ENCODE measurements around the gene ZNF710. TPM values are rescaled to one million over a fixed set of nuclear protein-coding genes. Genes with fewer than 3 reads are reported as not detected.

The ZNF710 gene
- total RNA-seq, 1 donor from 2014 or later: 25.2 TPM

- Mint-ChIP-seq H3K27ac (ENCODE audit: unreplicated experiment) (peak overlapping the region; percentile 95), H3K36me3 (ENCODE audit: unreplicated experiment) (peaks cover 6% of the 10 kb centered on the region), H3K4me1 (ENCODE audit: low read depth, unreplicated experiment) (peaks cover 15% of the 10 kb centered on the region), H3K9me3 (ENCODE audit: unreplicated experiment) (peaks cover 7% of the 10 kb centered on the region), H3K4me3 (ENCODE audit: unreplicated experiment) (peak overlapping the region; percentile 81), H3K27me3 (ENCODE audit: unreplicated experiment) (peaks cover 5% of the 10 kb centered on the region)
- DNase-seq: no peak
- no peak for TF ChIP-seq CTCF (IDR thresholded peaks at IDR 0.05; ENCODE audit: partially characterized antibody, unreplicated experiment)
These were observed 2.0 kb upstream of the ZNF710 start for GRCh38 chr15:89998923-89999675.

GRCh38 chr15:89999676-90000185 is 1.4 kb upstream of the ZNF710 start:
- peaks cover 6% of the 10 kb centered on the region for H3K36me3 Mint-ChIP-seq (ENCODE audit: unreplicated experiment)
- H3K27ac Mint-ChIP-seq (ENCODE audit: unreplicated experiment): peak overlapping the region; percentile 95
- H3K9me3 Mint-ChIP-seq (ENCODE audit: unreplicated experiment): peaks cover 7% of the 10 kb centered on the region
- H3K4me3 Mint-ChIP-seq (ENCODE audit: unreplicated experiment): peak overlapping the region; percentile 81
- peaks cover 16% of the 10 kb centered on the region for H3K4me1 Mint-ChIP-seq (ENCODE audit: low read depth, unreplicated experiment)
- peaks cover 5% of the 10 kb centered on the region for H3K27me3 Mint-ChIP-seq (ENCODE audit: unreplicated experiment)
- no peak for TF ChIP-seq CTCF (IDR thresholded peaks at IDR 0.05; ENCODE audit: partially characterized antibody, unreplicated experiment)
- peak; percentile 71 for DNase-seq

GRCh38 chr15:90000186-90001001 is 730 bp upstream of the ZNF710 start:
- H3K27me3 Mint-ChIP-seq (ENCODE audit: unreplicated experiment): peaks cover 5% of the 10 kb centered on the region
- peaks cover 19% of the 10 kb centered on the region for H3K4me1 Mint-ChIP-seq (ENCODE audit: low read depth, unreplicated experiment)
- DNase-seq: peak; percentile 68
- H3K27ac Mint-ChIP-seq (ENCODE audit: unreplicated experiment): peak overlapping the region; percentile 99
- peaks cover 7% of the 10 kb centered on the region for H3K9me3 Mint-ChIP-seq (ENCODE audit: unreplicated experiment)
- peaks cover 6% of the 10 kb centered on the region for H3K36me3 Mint-ChIP-seq (ENCODE audit: unreplicated experiment)
- TF ChIP-seq CTCF (IDR thresholded peaks at IDR 0.05; ENCODE audit: partially characterized antibody, unreplicated experiment): no peak
- peak overlapping the region; percentile 94 for H3K4me3 Mint-ChIP-seq (ENCODE audit: unreplicated experiment)

- no peak for TF ChIP-seq CTCF (IDR thresholded peaks at IDR 0.05; ENCODE audit: partially characterized antibody, unreplicated experiment)
- peaks cover 7% of the 10 kb centered on the region for H3K9me3 Mint-ChIP-seq (ENCODE audit: unreplicated experiment)
- H3K27ac Mint-ChIP-seq (ENCODE audit: unreplicated experiment): peak overlapping the region; percentile 54
- peaks cover 6% of the 10 kb centered on the region for H3K36me3 Mint-ChIP-seq (ENCODE audit: unreplicated experiment)
- peak overlapping the region; percentile 85 for H3K4me3 Mint-ChIP-seq (ENCODE audit: unreplicated experiment)
- DNase-seq: peak; percentile 66
- peaks cover 5% of the 10 kb centered on the region for H3K27me3 Mint-ChIP-seq (ENCODE audit: unreplicated experiment)
- peaks cover 26% of the 10 kb centered on the region for H3K4me1 Mint-ChIP-seq (ENCODE audit: low read depth, unreplicated experiment)
These were observed 731 bp downstream of the ZNF710 start for GRCh38 chr15:90001683-90002427.

All from glutamatergic neuron (in vitro differentiated cells).